ENCODE data around the gene OLFML1. TPM values are rescaled to one million over a fixed set of nuclear protein-coding genes. Genes with fewer than 3 reads are reported as not detected.

OLFML1 gene
- total RNA-seq, 1 donor from 2014 or later: 10.7 TPM

DNA sequence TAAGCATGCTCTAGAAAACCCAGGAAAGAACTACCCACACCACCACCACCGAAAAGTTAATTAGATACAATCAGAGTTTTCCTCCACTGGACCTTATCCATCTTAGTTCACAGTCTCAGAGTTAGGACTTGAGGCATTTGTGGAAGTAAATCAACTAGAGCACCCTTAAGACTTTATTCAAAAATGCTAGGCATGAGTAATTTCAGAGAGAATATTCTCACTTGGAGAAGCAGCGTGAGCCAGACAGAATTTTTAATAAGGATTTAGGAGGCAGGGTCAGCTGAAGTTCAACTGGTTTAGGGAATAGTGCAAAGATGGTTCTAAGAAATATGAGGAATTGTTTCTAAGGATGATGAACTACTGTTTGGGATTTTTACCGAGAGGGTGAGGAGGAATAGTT, 1.2 kb upstream of the OLFML1 start:
- H3K27me3 ChIP-seq: no peaks in the 10 kb centered on the region
- TF ChIP-seq, protein P1, sequence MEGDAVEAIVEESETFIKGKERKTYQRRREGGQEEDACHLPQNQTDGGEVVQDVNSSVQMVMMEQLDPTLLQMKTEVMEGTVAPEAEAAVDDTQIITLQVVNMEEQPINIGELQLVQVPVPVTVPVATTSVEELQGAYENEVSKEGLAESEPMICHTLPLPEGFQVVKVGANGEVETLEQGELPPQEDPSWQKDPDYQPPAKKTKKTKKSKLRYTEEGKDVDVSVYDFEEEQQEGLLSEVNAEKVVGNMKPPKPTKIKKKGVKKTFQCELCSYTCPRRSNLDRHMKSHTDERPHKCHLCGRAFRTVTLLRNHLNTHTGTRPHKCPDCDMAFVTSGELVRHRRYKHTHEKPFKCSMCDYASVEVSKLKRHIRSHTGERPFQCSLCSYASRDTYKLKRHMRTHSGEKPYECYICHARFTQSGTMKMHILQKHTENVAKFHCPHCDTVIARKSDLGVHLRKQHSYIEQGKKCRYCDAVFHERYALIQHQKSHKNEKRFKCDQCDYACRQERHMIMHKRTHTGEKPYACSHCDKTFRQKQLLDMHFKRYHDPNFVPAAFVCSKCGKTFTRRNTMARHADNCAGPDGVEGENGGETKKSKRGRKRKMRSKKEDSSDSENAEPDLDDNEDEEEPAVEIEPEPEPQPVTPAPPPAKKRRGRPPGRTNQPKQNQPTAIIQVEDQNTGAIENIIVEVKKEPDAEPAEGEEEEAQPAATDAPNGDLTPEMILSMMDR (IDR thresholded peaks at IDR 0.05): no peak
- H3K27ac ChIP-seq: peak overlapping the region in 1 of 2 donors; percentile 6
- H3K36me3 ChIP-seq: no peaks in the 10 kb centered on the region
- intact Hi-C loops (cut with DNase I): no loop called here
- H3K4me1 ChIP-seq: peaks cover 0 to 2% of the 10 kb centered on the region in 2 donors
- H3K9me3 ChIP-seq: no peaks in the 10 kb centered on the region
- DNase-seq (ENCODE audit: low spot score in 2 of 2): no peak
- H3K4me3 ChIP-seq: no peak overlapping the region

DNA sequence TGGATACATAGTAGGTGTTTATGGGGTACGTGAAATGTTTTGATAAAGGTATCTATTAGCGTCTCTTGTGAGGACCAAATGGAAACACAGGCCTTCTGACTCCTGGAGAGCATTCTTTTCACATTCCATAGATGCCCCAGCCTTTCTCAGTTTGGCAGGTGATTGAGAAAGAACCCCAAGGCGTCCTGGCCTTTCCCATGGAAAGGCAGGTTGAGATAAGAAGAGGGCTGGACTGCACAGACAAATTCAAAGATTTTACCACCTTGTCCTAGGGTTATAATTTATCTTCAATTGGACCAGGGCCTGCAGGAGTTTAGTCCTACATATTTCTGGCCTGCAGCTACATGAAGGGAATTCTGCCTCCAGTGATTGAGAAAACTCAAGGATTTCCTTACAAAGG, 661 bp upstream of the OLFML1 start:
- intact Hi-C loops (cut with DNase I): no loop called here
- Histone ChIP-seq H3K27ac (peak overlapping the region in 1 of 2 donors; percentile 44), H3K4me3 (no peak overlapping the region), H3K4me1 (peaks cover 0 to 2% of the 10 kb centered on the region in 2 donors), H3K36me3 (no peaks in the 10 kb centered on the region), H3K27me3 (no peaks in the 10 kb centered on the region), H3K9me3 (no peaks in the 10 kb centered on the region)
- TF ChIP-seq, protein P1 (IDR thresholded peaks at IDR 0.05): no peak
- no peak for DNase-seq (ENCODE audit: low spot score in 2 of 2)

DNA sequence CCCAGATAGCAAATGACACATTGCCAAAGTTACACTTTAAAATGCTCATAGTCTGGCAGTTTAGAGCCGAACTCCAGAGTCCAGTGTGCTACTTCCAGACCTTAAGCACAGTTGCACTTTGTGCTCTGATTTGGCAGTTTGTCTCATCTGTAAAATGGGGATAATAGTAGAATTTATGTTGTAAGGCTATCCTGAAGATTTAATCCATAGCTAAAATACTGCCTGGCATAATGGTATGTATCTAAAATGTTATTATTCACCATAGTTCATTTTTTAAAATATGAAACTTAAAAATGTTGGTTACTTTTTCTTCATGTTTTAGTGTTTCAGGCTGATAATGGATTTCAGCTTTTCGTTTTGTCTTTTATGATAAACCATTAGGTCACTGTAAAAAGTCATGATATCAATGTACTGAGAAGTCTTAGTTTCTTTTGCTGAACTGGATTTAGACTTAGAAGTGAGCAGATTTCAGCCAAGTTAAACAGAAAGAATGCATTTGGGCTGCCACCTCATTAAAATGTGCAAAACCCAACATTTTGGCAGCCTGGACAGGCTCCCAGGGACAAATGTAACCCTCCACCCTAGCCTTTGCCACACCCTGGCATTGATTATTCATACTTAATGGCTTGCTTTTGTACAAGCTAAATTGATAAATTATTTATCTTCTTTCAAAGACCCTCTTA, 933 bp downstream of the OLFML1 start:
- intact Hi-C loops (cut with DNase I): no loop called here
- no peak overlapping the region for H3K27ac ChIP-seq
- TF ChIP-seq, protein P1 (IDR thresholded peaks at IDR 0.05): no peak

DNA sequence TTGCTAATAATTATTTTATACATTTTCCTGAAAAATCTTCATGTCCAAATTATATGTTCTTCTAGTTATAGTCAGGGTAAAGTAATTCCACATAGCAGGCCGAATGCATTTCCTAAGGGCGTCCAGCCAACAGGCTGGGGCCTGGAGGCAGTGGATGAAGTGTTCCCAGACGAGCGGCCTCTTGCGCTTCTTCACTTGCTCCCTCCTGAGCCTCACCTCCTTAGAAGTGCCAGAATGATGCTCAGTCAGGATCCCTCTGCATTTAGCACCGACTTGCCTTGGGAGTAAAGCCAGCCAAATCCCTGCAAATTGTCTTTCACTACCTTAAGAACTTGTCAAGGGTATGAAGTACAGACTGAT, 1.5 kb downstream of the OLFML1 start:
- H3K4me3 ChIP-seq: peak overlapping the region in 1 of 2 donors; percentile 65
- TF ChIP-seq, protein P1 (IDR thresholded peaks at IDR 0.05): no peak
- no peaks in the 10 kb centered on the region for H3K27me3 ChIP-seq
- no peaks in the 10 kb centered on the region for H3K9me3 ChIP-seq
- DNase-seq (ENCODE audit: low spot score in 2 of 2): no peak
- no peak overlapping the region for H3K27ac ChIP-seq
- intact Hi-C loops (cut with DNase I): no loop called here
- H3K36me3 ChIP-seq: no peaks in the 10 kb centered on the region
- peaks cover 0 to 2% of the 10 kb centered on the region in 2 donors for H3K4me1 ChIP-seq

More for the DNA sequence above, 933 bp downstream of the OLFML1 start:
- Histone ChIP-seq H3K4me3 (peak overlapping the region; percentile 44 to 65), H3K9me3 (no peaks in the 10 kb centered on the region), H3K36me3 (no peaks in the 10 kb centered on the region), H3K4me1 (peaks cover 0 to 2% of the 10 kb centered on the region in 2 donors), H3K27me3 (no peaks in the 10 kb centered on the region)
- DNase-seq (ENCODE audit: low spot score in 2 of 2): no peak

DNA sequence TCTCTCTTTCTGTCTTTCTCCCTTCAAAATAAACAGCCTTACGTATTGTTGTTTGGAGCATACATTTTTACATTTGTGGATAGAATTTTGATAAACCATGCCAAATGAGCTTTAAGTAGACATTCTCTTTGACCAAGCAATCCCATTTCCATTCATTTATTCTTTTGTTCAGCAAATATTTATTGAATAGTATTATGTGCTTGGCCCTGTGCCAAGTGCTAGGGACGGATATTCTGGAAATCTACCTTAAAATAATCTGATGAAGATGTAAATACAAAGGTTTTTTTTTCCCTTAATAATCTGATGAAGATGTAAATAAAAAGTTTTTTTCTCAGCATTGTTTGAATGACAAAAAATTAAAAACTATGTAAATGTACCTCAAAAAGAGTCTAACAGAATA, 2.1 kb downstream of the OLFML1 start:
- TF ChIP-seq, protein P1 (IDR thresholded peaks at IDR 0.05): no peak
- peaks cover 0 to 2% of the 10 kb centered on the region in 2 donors for H3K4me1 ChIP-seq
- no peak for DNase-seq (ENCODE audit: low spot score in 2 of 2)
- H3K9me3 ChIP-seq: no peaks in the 10 kb centered on the region
- H3K36me3 ChIP-seq: no peaks in the 10 kb centered on the region
- intact Hi-C loops (cut with DNase I): no loop called here
- no peak overlapping the region for H3K4me3 ChIP-seq
- no peak overlapping the region for H3K27ac ChIP-seq
- no peaks in the 10 kb centered on the region for H3K27me3 ChIP-seq
